Activated T-helper 1 cell treated with Interleukin-2 at 50 U/mL for 16 hours (primary cell): ENCODE measurements around the gene GRIK2.
"Not testable (repeated sequence)": the region's sequence is repeated elsewhere in the genome, so short reads cannot be mapped to it uniquely, and the experiment has no call there.

ENCODE experiments used
- DNase-seq: peaks from one replicate; pipeline ENCODE4 v3.0.0-alpha.2; 2020; ENCODE audit warnings: low read depth

Gene GRIK2

GRCh38 chr6:101633081-101633480, 239.6 kb downstream of the GRIK2 start:
- no peak for DNase-seq

GRCh38 chr6:101638865-101639264, 245.4 kb downstream of the GRIK2 start:
- not testable (repeated sequence) for DNase-seq

- DNase-seq = no peak
Measured at GRCh38 chr6:101640131-101640530, 246.6 kb downstream of the GRIK2 start.

- DNase-seq = no peak
Measured at GRCh38 chr6:101645770-101646169, 252.3 kb downstream of the GRIK2 start.

GRCh38 chr6:101650402-101651100, 257.0 kb downstream of the GRIK2 start:
- DNase-seq = no peak

- DNase-seq = no peak
Measured at GRCh38 chr6:101652079-101652478, 258.6 kb downstream of the GRIK2 start.

GRCh38 chr6:101655109-101655508, 261.6 kb downstream of the GRIK2 start:
- no peak for DNase-seq

GRCh38 chr6:101662111-101662897, 268.8 kb downstream of the GRIK2 start:
- DNase-seq = no peak

GRCh38 chr6:101663100-101663499, 269.6 kb downstream of the GRIK2 start:
- DNase-seq = no peak

GRCh38 chr6:101666256-101666655, 272.7 kb downstream of the GRIK2 start:
- no peak for DNase-seq

- no peak for DNase-seq
Measured at GRCh38 chr6:101668496-101669030, 275.1 kb downstream of the GRIK2 start.

GRCh38 chr6:101676187-101676586, 282.7 kb downstream of the GRIK2 start:
- no peak for DNase-seq

GRCh38 chr6:101682937-101683336, 289.4 kb downstream of the GRIK2 start:
- DNase-seq = no peak

GRCh38 chr6:101683884-101684283, 290.4 kb downstream of the GRIK2 start:
- no peak for DNase-seq

GRCh38 chr6:101686653-101687052, 293.1 kb downstream of the GRIK2 start:
- DNase-seq = no peak

- DNase-seq = no peak
Measured at GRCh38 chr6:101689156-101689555, 295.6 kb downstream of the GRIK2 start.

- DNase-seq = no peak
Measured at GRCh38 chr6:101689695-101690094, 296.2 kb downstream of the GRIK2 start.

- no peak for DNase-seq
Measured at GRCh38 chr6:101700655-101701054, 307.1 kb downstream of the GRIK2 start.

- no peak for DNase-seq
Measured at GRCh38 chr6:101703311-101703710, 309.8 kb downstream of the GRIK2 start.

- no peak for DNase-seq
Measured at GRCh38 chr6:101705866-101706265, 312.4 kb downstream of the GRIK2 start.

- DNase-seq = no peak
Measured at GRCh38 chr6:101706576-101706975, 313.1 kb downstream of the GRIK2 start.

GRCh38 chr6:101711518-101711917, 318.0 kb downstream of the GRIK2 start:
- no peak for DNase-seq

GRCh38 chr6:101716387-101716786, 322.9 kb downstream of the GRIK2 start:
- DNase-seq = no peak
